H1 (cell line): ENCODE data around the gene RAB1B. TPM values are rescaled to one million over a fixed set of nuclear protein-coding genes. Genes with fewer than 3 reads are reported as not detected.

Experiments
- CTCF ChIA-PET: fragments of 300-600 bp; sonication (Branson Sonifier 250); formaldehyde crosslinking; loops from one replicate; lab custom pipeline; 2021; ENCODE audit not compliant: partially characterized antibody; lab: Charles Lee
- POLR2A ChIA-PET: fragments of 300-600 bp; sonication (Branson Sonifier 250); formaldehyde crosslinking; loops from one replicate; lab custom pipeline; 2021; ENCODE audit warnings: inconsistent platforms; ENCODE audit not compliant: partially characterized antibody; lab: Charles Lee
- DNase-seq, 2 experiments: peaks; one replicate each; pipeline versions ENCODE4 v3.0.0 to v3.0.0-alpha.2; 2010 to 2022; ENCODE audit warnings: low spot score in 2 of 2, low read depth in 1 of 2, mixed read lengths in 1 of 2
- FAIRE-seq: peaks from 2 replicates; lab custom pipeline; 2011; peaks lifted over from hg19 to GRCh38; lab: Jason Lieb, UNC
- H2AFZ ChIP-seq: 2 replicates; pipeline ENCODE4 v1.8.1; 2012; ENCODE audit warnings: low read length, inconsistent platforms
- H2AK5ac ChIP-seq: 2 replicates; pipeline ENCODE4 v1.6.1; 2013; ENCODE audit warnings: low read depth, low read length
- H2BK120ac ChIP-seq: replicated peaks from 2 replicates; pipeline ENCODE3; 2013; ENCODE audit warnings: low read depth, low read length, inconsistent platforms
- H2BK12ac ChIP-seq: 2 replicates; pipeline ENCODE4 v1.6.1; 2013; ENCODE audit warnings: low read depth, low read length
- H2BK15ac ChIP-seq: 2 replicates; pipeline ENCODE4 v1.6.1; 2013; ENCODE audit warnings: low read length
- H2BK20ac ChIP-seq: 2 replicates; pipeline ENCODE4 v1.6.1; 2013; ENCODE audit warnings: low read length
- H2BK5ac ChIP-seq: 2 replicates; pipeline ENCODE4 v1.6.1; 2013; ENCODE audit warnings: low read depth, low read length
- H3K14ac ChIP-seq: 2 replicates; pipeline ENCODE4 v1.6.1; 2013; ENCODE audit warnings: inconsistent platforms; ENCODE audit not compliant: insufficient read length
- H3K18ac ChIP-seq: 2 replicates; pipeline ENCODE4 v1.6.1; 2013; ENCODE audit warnings: low read length; ENCODE audit errors: extremely low read depth
- H3K23ac ChIP-seq: 2 replicates; pipeline ENCODE4 v1.6.1; 2013; ENCODE audit warnings: inconsistent platforms; ENCODE audit not compliant: insufficient read length
- H3K23me2 ChIP-seq: 2 replicates; pipeline ENCODE4 v1.6.1; 2013; ENCODE audit warnings: low read depth, low read length
- H3K27ac ChIP-seq: 2 replicates; pipeline ENCODE4 v1.6.1; 2011; ENCODE audit warnings: low read depth, low read length, inconsistent platforms
- H3K27me3 ChIP-seq, 4 experiments: replicated peaks in 1 of 4; 1 replicate in 1 of 4; 2 replicates in 3 of 4; pipeline versions ENCODE4 v1.6.1 to v1.8.1; 2011 to 2013; ENCODE audit warnings: low read length in 3 of 4, mild to moderate bottlenecking in 3 of 4, inconsistent platforms in 2 of 4, mixed read lengths in 2 of 4, moderate library complexity in 1 of 4; ENCODE audit not compliant: control insufficient read depth in 3 of 4, insufficient read depth in 3 of 4; ENCODE audit errors: extremely low read depth in 1 of 4
- H3K36me3 ChIP-seq, 4 experiments: 2 replicates each; pipeline versions ENCODE4 v1.6.1 to v1.8.1; 2011 to 2013; ENCODE audit warnings: mild to moderate bottlenecking in 4 of 4, low read length in 3 of 4, moderate library complexity in 2 of 4, control low read depth in 1 of 4, inconsistent platforms in 1 of 4; ENCODE audit not compliant: insufficient read depth in 4 of 4, control insufficient read depth in 2 of 4
- H3K4ac ChIP-seq: replicated peaks from 2 replicates; pipeline ENCODE3; 2013; ENCODE audit warnings: low read length, low read depth, mixed read lengths, inconsistent platforms; ENCODE audit not compliant: insufficient read length
- H3K4me1 ChIP-seq, 4 experiments: replicated peaks in 1 of 4; 1 replicate in 1 of 4; 2 replicates in 3 of 4; pipeline versions ENCODE4 v1.6.1 to v1.8.1; 2011 to 2013; ENCODE audit warnings: low read length in 3 of 4, inconsistent platforms in 2 of 4, mixed read lengths in 1 of 4; ENCODE audit not compliant: insufficient read depth in 4 of 4, control insufficient read depth in 3 of 4
- H3K4me2 ChIP-seq, 2 experiments: 2 replicates each; pipeline versions ENCODE4 v1.6.1 to v1.8.1; 2011 to 2013; ENCODE audit warnings: low read depth in 2 of 2, low read length in 2 of 2, control low read depth in 1 of 2, inconsistent platforms in 1 of 2, mild to moderate bottlenecking in 1 of 2; ENCODE audit not compliant: insufficient read depth in 1 of 2
- H3K4me3 ChIP-seq, 4 experiments: fragments of 200-600, 300-600 bp in 1 of 4; sonication (generic), shearing (Covaris generic), sonication (Bioruptor Twin) in 1 of 4; 2 replicates each; pipeline versions ENCODE4 v1.5.1 to v1.8.1; 2011 to 2016; ENCODE audit warnings: low read length in 4 of 4, low read depth in 3 of 4, control low read depth in 2 of 4, inconsistent platforms in 2 of 4, mild to moderate bottlenecking in 2 of 4, mixed read lengths in 1 of 4, moderate library complexity in 1 of 4; ENCODE audit not compliant: insufficient read depth in 2 of 4; ENCODE audit errors: extremely low read depth in 1 of 4
- H3K56ac ChIP-seq: replicated peaks from 2 replicates; pipeline ENCODE3; 2013; ENCODE audit warnings: low read depth, mild to moderate bottlenecking, mixed read lengths, low read length, inconsistent platforms; ENCODE audit not compliant: insufficient read length
- H3K79me1 ChIP-seq: 2 replicates; pipeline ENCODE4 v1.6.1; 2013; ENCODE audit warnings: low read depth, low read length, control low read depth
- H3K79me2 ChIP-seq, 2 experiments: 2 replicates each; pipeline versions ENCODE4 v1.6.1 to v1.8.1; 2012 to 2013; ENCODE audit warnings: low read length in 2 of 2, mild to moderate bottlenecking in 2 of 2, inconsistent platforms in 1 of 2; ENCODE audit not compliant: insufficient read depth in 2 of 2, control insufficient read depth in 1 of 2
- H3K9ac ChIP-seq, 4 experiments: replicated peaks in 1 of 4; 1 replicate in 1 of 4; 2 replicates in 3 of 4; pipeline versions ENCODE4 v1.6.1 to v1.8.1; 2011 to 2013; ENCODE audit warnings: low read depth in 3 of 4, low read length in 3 of 4, control low read depth in 2 of 4, mild to moderate bottlenecking in 2 of 4, moderate library complexity in 2 of 4, inconsistent platforms in 1 of 4; ENCODE audit errors: extremely low read depth in 1 of 4
- H3K9me3 ChIP-seq, 2 experiments: 2 replicates each; pipeline versions ENCODE4 v1.6.1 to v1.8.1; 2012 to 2013; ENCODE audit warnings: mild to moderate bottlenecking in 2 of 2, moderate library complexity in 2 of 2, control low read depth in 1 of 2, inconsistent platforms in 1 of 2, low read depth in 1 of 2, low read length in 1 of 2, mixed read lengths in 1 of 2; ENCODE audit not compliant: insufficient read depth in 2 of 2
- H4K20me1 ChIP-seq, 2 experiments: replicated peaks in 1 of 2; 2 replicates each; pipeline versions ENCODE3 to v1.8.1; 2011 to 2013; ENCODE audit warnings: inconsistent platforms in 2 of 2, low read length in 2 of 2, mild to moderate bottlenecking in 1 of 2; ENCODE audit not compliant: insufficient read depth in 2 of 2, control insufficient read depth in 1 of 2
- H4K5ac ChIP-seq: 2 replicates; pipeline ENCODE4 v1.6.1; 2013; ENCODE audit warnings: low read length, low read depth, mixed read lengths, inconsistent platforms; ENCODE audit not compliant: insufficient read length
- H4K8ac ChIP-seq: 2 replicates; pipeline ENCODE4 v1.8.0; 2013; ENCODE audit warnings: mild to moderate bottlenecking, moderate library complexity, low read length, inconsistent platforms; ENCODE audit not compliant: insufficient read depth; ENCODE audit errors: extremely low read depth
- H4K91ac ChIP-seq: replicated peaks from 2 replicates; pipeline ENCODE3; 2013; ENCODE audit warnings: low read length, mixed read lengths, inconsistent platforms; ENCODE audit not compliant: insufficient read length
- BCL11A ChIP-seq, 2 experiments: IDR thresholded peaks; one replicate each; pipeline ENCODE4 v1.6.1; 2011; ENCODE audit warnings: low read depth in 2 of 2, low read length in 2 of 2, mild to moderate bottlenecking in 2 of 2
- CTCF ChIP-seq, 3 experiments: IDR thresholded peaks; 1 replicate in 2 of 3; 2 replicates in 1 of 3; pipeline versions ENCODE4 v1.5.1 to v1.6.1; 2011; ENCODE audit warnings: low read length in 3 of 3, mild to moderate bottlenecking in 3 of 3, inconsistent platforms in 2 of 3, low read depth in 1 of 3, moderate library complexity in 1 of 3; ENCODE audit not compliant: insufficient read depth in 1 of 3; ENCODE audit errors: control extremely low read depth in 1 of 3
- EP300 ChIP-seq, 2 experiments: IDR thresholded peaks; 1 replicate in 1 of 2; 2 replicates in 1 of 2; pipeline ENCODE4 v1.6.1; 2011 to 2012; ENCODE audit warnings: low read depth in 2 of 2, low read length in 2 of 2, mild to moderate bottlenecking in 2 of 2, borderline replicate concordance in 1 of 2, inconsistent platforms in 1 of 2, moderate library complexity in 1 of 2
- POU5F1 ChIP-seq: IDR thresholded peaks from 2 replicates; pipeline ENCODE4 v1.6.1; 2011; ENCODE audit warnings: low read depth, mild to moderate bottlenecking, low read length, moderate library complexity
- RAD21 ChIP-seq, 2 experiments: IDR thresholded peaks in 1 of 2; conservative IDR thresholded peaks in 1 of 2; 2 replicates each; pipeline ENCODE4 v1.6.1; 2011; ENCODE audit warnings: low read depth in 2 of 2, low read length in 2 of 2, improper control_type of control experiment in 1 of 2, inconsistent platforms in 1 of 2, mild to moderate bottlenecking in 1 of 2, moderate library complexity in 1 of 2
- RBBP5 ChIP-seq: IDR thresholded peaks from 2 replicates; pipeline ENCODE4 v1.7.1; 2012; ENCODE audit warnings: low read depth, mild to moderate bottlenecking, inconsistent platforms, low read length, moderate library complexity, borderline replicate concordance
- WGBS, 2 experiments: shearing (Covaris generic) in 1 of 2; methylation state at CpG; one replicate each; pipeline versions ENCODE4 v1.1.6 to v1.1.7; 2013 to 2015; ENCODE audit warnings: low lambda C conversion rate in 2 of 2, mixed read lengths in 2 of 2, inconsistent platforms in 1 of 2, low coverage in 1 of 2, missing lambda C conversion rate in 1 of 2; ENCODE audit not compliant: insufficient replicate concordance in 2 of 2, insufficient coverage in 1 of 2, insufficient read length in 1 of 2; ENCODE audit errors: extremely low coverage in 1 of 2, missing lambda C conversion rate in 1 of 2; 5-methylcytosine and 5-hydroxymethylcytosine counted together
- polyA plus RNA-seq, 7 experiments: library from polyadenylated mRNA; depleted of rRNA in 3 of 7; stranded (reverse) in 5 of 7; unstranded in 2 of 7; fragments of >200 nt in 5 of 7; fragments of 200-250 nt in 2 of 7; gene quantifications; 1 replicate in 5 of 7; 2 replicates in 1 of 7; 4 replicates in 1 of 7; pipeline versions ENCODE4 v1.2.1 to v1.2.3, GENCODE V29; 2011 to 2013; ENCODE audit warnings: missing spikeins in 2 of 7, mixed read lengths in 2 of 7
- total RNA-seq: library from RNA; stranded (reverse); fragmentation: NEBNext Ultra II Directional; extraction: Animal tissue kit (Norgen Biotek cat#: 25700); gene quantifications from 2 replicates; pipeline ENCODE4 v1.2.1, GENCODE V29; 2021

RAB1B gene
- total and polyA plus RNA-seq, 2 of the 8 experiments (the other 6 are each of a cell fraction or from before 2014, with no cell fraction given): 100 to 217 TPM

GRCh38 chr11:66268952-66269905 is 790 bp downstream of the RAB1B start:
- WGBS, 2 experiments: 9% methylated on average over 29 of the region's 32 CpGs; no CpG with 5 or more reads in 1 of the 2 experiments
- no peaks in the 10 kb centered on the region for H3K9me3 ChIP-seq
- H3K56ac ChIP-seq: no peak overlapping the region
- H3K4me3 ChIP-seq: peak overlapping the region; percentile 52 to 91 (median 82)
- H3K23me2 ChIP-seq: peaks cover 9% of the 10 kb centered on the region
- H3K23ac ChIP-seq: no peak overlapping the region
- H2BK120ac ChIP-seq: no peak overlapping the region
- H2AFZ ChIP-seq: no peak overlapping the region
- peaks cover 0 to 13% of the 10 kb centered on the region in 2 experiments; a peak in 2 of 4 replicates for H3K79me2 ChIP-seq
- H4K5ac ChIP-seq: peak overlapping the region; percentile 77
- no peak overlapping the region; the same call in 1 of the 2 replicates for H3K27ac ChIP-seq
- peak overlapping the region; percentile 98; the same call in 1 of the 2 replicates for H2BK5ac ChIP-seq
- DNase-seq (peak in 1 of 2 experiments; percentile 70), FAIRE-seq (no peak)
- no peak overlapping the region for H2AK5ac ChIP-seq
- no peak overlapping the region for H2BK15ac ChIP-seq
- H3K79me1 ChIP-seq: peaks cover 6% of the 10 kb centered on the region; the same call in 1 of the 2 replicates
- H3K4me1 ChIP-seq: peaks cover 0 to 5% (median 3%) of the 10 kb centered on the region in 4 experiments; a peak in 5 of 7 replicates
- ChIA-PET CTCF (interaction anchor here (0.6 to 6.6 kb wide), 9 partner anchors 8 to 322 kb away, joined by 3 to 48 read pairs (median 4); partner anchors contain the start of gene CNIH2), POLR2A (interaction anchor here (0.6 to 9.0 kb wide), 7 partner anchors 12 to 354 kb away, joined by 3 to 125 read pairs (median 5); partner anchors contain the start of genes CNIH2 and YIF1A)
- H2BK20ac ChIP-seq: no peak overlapping the region
- peaks cover 7 to 25% (median 16%) of the 10 kb centered on the region in 4 experiments for H3K36me3 ChIP-seq
- no peaks in the 10 kb centered on the region for H3K27me3 ChIP-seq
- peak overlapping the region; percentile 85; the same call in 1 of the 2 replicates for H4K8ac ChIP-seq
- H3K4me2 ChIP-seq: peak overlapping the region; percentile 85 to 88
- H4K91ac ChIP-seq: no peak overlapping the region
- H2BK12ac ChIP-seq: no peak overlapping the region
- peak overlapping the region; percentile 71 to 93 (median 88) for H3K9ac ChIP-seq
- peak overlapping the region; percentile 88; the same call in 1 of the 2 replicates for H3K18ac ChIP-seq
- H4K20me1 ChIP-seq: peaks cover 5 to 14% of the 10 kb centered on the region in 2 experiments
- H3K4ac ChIP-seq: no peak overlapping the region
- no peak overlapping the region for H3K14ac ChIP-seq
- TF ChIP-seq POU5F1: no peak
- 0 out of 2 replicates have a peak, but pooled peaks have one; percentile 32 for TF ChIP-seq RBBP5
- peak in 1 of 2 experiments; percentile 22; a peak in 1 of 4 replicates for TF ChIP-seq RAD21 (IDR thresholded peaks at IDR 0.05 in 1 of 2, conservative IDR thresholded peaks at IDR 0.05 in 1 of 2; ENCODE audit: low read depth in 2 of 2, low read length in 2 of 2)
- TF ChIP-seq EP300 (IDR thresholded peaks at IDR 0.05; ENCODE audit: borderline replicate concordance in 1 of 2, low read depth in 2 of 2, low read length in 2 of 2): no peak
- no peak for TF ChIP-seq BCL11A (IDR thresholded peaks at IDR 0.05; ENCODE audit: low read depth in 2 of 2, low read length in 2 of 2)
- peak in 2 of 3 experiments; percentile 40 to 44; a peak in 3 of 4 replicates for TF ChIP-seq CTCF (IDR thresholded peaks at IDR 0.05; ENCODE audit: control extremely low read depth in 1 of 3, insufficient read depth in 1 of 3, low read depth in 1 of 3, low read length in 3 of 3)
